22Rv1 (cell line): ENCODE data around the gene CDCA5.

Experiments used
- ZFX ChIP-seq: fragments of 450-650 bp; IDR thresholded peaks from 2 replicates; pipeline ENCODE4 v1.6.1; 2017; ENCODE audit warnings: antibody characterized with exemption, borderline replicate concordance
- TF ChIP-seq, protein P1 (sequence below): fragments of 450-650 bp; IDR thresholded peaks from 2 replicates; pipeline ENCODE4 v1.5.1; 2017; ENCODE audit warnings: mild to moderate bottlenecking

DNA sequence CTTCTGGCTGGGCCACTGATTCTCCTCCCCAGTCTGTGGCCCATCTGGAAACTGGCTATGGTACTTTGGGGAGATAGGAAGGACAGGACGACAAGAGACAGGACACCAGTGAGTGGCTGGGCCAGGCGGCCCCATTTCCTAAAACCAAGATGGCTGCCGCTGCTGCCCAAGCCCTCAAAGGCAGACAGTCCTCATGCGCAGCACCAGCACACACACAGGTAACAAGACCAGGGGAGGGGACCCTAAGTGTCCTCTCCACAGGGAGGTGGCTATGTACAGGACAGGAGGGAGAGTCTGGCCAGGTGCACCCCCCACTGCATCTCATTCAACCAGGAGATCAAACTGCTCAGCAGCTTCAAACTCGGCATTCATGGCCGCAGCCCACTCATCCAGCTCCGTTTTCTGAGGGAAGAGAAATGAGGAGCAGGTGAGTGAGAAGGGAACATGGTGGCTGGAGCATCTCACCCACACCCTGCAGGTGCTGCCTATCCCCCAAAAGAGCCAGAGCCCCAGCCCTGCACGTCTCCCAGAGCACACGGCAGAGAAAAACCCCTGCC lies 5.0 kb downstream of the CDCA5 start:
- TF ChIP-seq, protein P1, sequence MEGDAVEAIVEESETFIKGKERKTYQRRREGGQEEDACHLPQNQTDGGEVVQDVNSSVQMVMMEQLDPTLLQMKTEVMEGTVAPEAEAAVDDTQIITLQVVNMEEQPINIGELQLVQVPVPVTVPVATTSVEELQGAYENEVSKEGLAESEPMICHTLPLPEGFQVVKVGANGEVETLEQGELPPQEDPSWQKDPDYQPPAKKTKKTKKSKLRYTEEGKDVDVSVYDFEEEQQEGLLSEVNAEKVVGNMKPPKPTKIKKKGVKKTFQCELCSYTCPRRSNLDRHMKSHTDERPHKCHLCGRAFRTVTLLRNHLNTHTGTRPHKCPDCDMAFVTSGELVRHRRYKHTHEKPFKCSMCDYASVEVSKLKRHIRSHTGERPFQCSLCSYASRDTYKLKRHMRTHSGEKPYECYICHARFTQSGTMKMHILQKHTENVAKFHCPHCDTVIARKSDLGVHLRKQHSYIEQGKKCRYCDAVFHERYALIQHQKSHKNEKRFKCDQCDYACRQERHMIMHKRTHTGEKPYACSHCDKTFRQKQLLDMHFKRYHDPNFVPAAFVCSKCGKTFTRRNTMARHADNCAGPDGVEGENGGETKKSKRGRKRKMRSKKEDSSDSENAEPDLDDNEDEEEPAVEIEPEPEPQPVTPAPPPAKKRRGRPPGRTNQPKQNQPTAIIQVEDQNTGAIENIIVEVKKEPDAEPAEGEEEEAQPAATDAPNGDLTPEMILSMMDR = no peak
- no peak for TF ChIP-seq ZFX
